HG02840 (cell line): Measurements from ENCODE around the gene ZSCAN21.

Experiments
- ATAC-seq: cut with Tn5 transposase; IDR thresholded peaks from one replicate; pipeline ENCODE4 v1.9.1; 2021; ENCODE audit warnings: mild to moderate bottlenecking, moderate library complexity, moderate number of reproducible peaks; ENCODE audit not compliant: unreplicated experiment, low FRiP score

The ZSCAN21 gene

DNA sequence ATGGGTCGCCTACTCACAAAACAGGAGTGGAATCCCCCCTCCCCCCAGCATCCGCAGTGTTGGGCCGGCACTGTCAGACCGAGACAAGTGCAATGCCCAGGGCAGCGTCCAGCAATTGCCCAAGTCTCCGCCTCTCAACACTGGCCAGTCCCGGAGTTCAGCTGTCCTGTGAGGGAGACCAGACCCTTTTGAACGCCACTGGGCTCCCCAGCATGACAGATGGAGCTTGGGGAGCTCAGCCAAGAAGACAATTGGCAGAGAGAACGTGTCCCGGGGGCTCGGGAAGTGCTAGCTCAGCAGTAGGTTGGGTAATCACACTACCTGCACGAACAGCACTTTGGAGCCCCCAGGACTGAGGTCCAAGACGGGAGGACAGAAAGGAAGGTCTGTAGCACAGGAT lies 43.9 kb downstream of the ZSCAN21 start:
- ATAC-seq: no peak

DNA sequence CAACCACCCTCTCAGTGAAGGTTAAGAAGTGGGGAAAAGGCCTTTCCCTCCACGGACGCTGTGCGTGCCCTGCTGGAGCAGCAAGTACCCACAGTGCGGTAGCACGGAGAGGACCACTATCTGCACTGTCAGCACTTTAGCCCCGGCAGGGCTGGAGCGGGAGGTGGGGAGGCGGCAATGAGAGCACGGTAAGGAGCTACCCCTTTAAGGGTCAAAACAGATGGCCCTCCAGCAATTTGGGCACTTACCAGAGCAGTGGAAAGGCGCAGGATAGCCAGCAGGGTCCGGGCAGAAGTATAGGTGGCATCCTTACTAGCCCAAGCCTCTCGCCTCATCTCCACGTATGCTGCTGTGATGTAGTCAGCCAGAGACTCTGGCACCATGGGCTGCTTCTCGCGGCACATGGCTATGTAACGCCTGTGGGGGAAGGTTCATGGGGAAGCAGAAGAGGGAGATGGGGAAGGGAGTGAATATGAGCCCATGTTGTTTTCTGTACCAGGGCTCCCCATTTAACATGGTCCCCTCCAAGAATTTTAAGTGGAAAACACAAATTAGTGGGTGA lies 44.4 kb downstream of the ZSCAN21 start:
- ATAC-seq: no peak

DNA sequence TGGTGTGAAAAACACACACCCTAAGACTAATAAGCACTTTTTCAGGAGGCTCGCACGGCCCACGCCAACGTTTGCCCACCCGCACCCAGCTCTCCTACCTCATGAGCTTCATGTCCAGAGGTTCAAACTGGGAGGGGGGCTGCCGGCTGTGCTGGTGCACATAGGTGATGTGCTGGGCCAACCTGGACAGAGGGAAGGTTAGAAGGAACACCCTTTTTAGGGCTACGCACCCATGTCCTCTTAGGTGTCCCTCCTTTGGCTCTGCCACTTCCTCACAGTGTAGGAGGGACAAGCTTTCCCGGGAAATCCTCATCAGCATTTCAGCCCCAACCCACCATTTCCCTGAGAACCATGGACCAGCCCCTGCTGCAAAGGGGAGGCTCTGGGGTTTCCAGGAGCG lies 45.7 kb downstream of the ZSCAN21 start:
- ATAC-seq: no peak

DNA sequence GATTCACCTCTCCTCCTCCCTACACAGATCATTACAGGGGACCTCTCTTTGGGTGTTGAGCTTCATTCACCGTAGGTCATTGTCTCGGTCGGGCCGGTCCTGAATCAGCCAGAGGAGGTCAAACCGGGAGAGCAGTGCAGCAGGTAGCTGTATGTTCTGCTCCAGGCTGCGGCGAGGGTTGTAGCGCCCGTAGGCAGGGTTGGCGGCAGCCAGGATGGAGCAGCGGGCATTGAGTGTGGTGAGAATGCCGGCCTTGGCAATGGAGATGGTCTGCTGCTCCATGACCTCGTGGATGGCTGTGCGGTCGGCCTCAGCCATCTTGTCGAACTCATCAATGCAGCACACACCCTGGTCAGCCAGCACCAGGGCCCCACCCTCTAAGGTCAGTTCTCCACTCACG lies 46.1 kb downstream of the ZSCAN21 start:
- ATAC-seq: no peak

DNA sequence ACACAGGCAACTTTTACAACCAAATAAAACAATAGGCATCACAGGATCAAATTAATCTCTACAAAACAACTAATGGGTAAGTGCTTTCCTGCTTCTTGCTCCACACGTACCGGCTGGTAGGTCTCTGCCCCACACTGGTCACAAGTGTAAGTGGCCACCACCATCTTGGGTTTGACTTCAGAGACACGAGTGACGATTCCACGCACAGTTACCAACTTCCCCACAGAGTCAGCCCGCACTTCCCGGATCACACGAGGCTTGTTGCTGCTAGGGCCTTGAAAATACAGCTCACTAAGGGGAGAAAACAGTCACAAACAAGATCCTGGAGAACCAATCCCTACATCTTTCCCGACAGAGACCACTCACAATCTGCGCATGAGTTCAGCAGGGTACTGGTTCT lies 49.3 kb downstream of the ZSCAN21 start:
- ATAC-seq: no peak

DNA sequence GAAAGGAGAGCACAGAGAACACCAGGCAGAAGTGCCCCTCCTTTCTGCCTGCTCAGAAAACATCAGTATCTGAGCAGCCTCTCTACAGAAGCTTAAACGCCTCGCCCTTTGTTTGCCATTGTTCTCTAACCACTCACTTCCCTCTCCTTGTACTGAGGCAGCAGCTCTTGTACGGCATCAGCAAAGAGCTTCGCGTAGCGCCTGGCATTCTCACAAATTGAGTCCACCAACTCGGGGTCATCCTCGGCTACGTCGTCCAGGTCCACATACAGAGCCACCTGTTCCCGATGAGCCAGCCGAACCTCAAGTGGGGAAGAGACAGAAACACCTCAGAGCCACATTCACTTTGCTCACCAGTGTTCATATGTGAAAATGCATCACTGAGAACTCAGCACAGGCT lies 49.9 kb downstream of the ZSCAN21 start:
- no peak for ATAC-seq

DNA sequence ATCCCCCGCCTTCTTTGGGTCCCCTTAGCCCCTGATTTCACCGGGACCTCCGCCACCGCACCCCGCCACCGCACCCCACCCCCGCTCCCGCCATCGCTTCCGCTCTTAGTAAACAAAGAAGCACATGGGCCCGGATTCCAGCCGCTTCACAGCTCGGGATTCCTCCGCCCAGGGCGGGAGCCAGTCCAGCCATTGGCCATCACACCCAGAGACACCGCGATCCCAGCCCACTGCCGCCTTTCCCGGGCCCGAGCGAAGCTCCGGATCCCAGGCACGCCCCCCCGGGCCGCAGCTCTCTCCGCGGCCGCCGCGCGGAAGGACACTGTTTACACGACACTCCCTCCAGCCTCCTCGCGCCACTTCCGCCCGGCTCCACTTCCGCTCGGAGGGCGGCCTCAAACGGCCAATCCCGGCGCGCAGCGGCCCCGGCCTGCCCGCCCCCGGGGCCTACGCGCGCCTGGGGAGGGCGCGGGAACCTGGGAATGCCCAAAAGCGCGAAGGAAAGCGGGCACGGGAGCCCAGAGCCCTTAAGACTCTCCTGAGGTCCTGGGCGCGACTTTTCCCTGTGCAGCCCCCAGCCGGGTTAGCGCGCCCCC lies 50.9 kb downstream of the ZSCAN21 start:
- ATAC-seq: peak; percentile 71

DNA sequence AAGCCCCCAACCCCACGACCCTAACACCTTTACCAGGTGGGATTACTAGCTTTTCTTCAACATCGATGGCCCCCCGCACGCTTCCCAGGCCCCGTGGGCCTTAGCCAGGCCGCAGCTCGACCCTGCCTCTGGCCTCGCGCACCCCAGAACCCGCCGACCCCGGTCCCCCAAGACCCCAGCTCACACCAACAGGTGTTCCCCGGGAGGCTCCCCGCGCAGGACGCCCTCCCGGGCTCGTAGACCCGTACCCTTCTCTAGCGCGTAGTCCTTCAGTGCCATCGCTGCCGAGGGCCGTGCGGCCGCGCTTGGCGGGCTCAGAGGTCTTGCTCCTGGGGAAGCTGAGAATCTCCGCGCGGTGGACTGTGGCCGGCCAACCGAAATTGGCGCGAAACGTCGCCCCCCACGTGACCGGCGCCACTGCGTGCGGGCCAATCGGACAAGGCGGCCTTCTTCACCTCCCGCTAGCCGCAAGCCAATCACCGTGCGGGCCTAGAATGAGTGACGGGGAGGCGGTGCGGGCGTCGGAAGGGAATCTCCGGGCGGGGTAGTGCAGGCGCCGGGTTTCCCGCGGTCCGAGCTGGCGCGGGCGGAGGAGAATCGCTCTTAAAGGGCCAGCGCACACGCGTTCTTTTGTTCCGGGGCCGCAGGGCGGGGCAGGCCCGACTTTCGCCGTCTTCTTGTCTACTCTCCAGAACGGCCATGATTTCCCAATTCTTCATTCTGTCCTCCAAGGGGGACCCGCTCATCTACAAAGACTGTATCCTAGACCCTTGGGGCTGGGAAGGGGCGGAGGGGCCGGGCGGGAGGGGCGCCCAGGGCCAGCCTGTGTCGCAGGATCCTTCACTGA lies 51.7 kb downstream of the ZSCAN21 start, which contains the start of the genes AP4M1 and MCM7:
Gene AP4M1 (plus strand): TSS at position 628 of the 847 bp plus-strand sequence. CDS start 72 bp downstream, at position 700.
Gene MCM7 (minus strand): TSS at position 382 of the 847 bp plus-strand sequence. CDS start 103 bp downstream, at position 279.
- ATAC-seq: peak; percentile 73

DNA sequence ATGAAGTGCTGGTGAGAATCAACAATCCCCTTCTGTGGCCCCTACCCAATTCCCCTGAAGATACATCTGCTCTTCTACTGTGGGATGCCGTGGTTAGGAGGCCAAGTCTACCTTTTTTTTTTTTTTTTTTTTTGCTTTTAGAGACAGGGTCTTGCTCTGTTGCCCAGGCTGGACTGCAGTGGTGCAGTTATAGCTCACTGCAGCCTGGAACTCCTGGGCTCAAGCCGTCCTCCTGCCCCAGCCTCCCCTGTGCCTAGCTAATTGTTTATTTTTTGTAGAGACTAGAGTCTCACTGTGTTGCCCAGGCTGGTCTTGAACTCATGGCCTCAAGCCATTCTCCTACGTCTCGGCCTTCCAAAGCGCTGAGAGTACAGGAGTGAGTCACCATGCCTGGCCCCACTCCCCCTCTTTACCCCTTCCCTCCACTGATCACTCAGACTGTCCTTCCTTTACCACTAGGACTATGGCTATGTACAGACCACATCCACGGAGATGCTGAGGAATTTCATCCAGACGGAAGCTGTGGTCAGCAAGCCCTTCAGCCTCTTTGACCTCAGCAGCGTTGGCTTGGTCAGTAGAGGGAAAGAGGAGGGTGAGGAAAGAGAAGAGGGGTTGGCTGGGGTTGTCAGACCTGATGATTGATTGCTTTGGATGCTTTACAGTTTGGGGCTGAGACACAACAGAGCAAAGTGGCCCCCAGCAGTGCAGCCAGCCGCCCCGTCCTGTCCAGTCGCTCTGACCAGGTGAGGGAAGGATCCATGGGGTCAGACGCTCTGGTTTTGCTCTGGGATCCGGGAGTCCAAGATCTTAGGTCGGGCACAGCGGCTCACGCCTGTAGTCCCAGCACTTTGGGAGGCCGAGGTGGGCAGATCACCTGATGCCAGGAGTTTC lies 53.6 kb downstream of the ZSCAN21 start:
- no peak for ATAC-seq

DNA sequence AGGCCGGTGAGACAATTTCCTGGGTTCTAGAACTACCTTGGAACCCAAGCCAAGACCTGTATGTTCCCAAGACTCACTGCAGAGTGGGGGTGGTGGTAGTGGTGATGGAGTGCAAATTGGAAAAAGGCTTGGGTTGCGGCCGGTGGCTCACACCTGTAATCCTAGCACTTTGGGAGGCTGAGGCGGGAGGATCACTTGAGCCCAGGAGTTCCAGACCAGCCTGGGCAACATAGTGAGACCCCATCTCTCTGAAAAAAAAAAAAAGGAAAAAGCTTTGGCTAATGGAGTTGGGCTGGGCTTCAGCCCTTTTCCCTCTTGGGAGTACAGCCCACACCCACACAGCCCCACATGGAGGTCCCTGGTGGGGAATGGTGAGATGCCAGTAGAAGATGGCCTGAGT lies 56.0 kb downstream of the ZSCAN21 start:
- no peak for ATAC-seq

DNA sequence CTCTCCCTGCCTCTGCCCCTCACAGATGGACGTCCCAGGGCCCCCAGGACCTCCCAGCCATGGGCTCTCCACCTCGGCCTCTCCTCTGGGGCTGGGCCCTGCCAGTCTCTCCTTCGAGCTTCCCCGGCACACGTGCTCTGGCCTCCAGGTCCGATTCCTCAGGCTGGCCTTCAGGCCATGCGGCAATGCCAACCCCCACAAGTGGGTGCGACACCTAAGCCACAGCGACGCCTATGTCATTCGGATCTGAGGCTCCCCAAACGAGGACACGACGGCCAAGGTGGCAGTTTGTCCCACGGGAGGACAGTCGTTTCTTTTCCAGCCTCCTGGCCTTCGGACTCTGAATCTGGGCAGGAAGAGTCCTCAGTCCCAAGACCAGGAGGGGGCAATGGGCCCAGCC lies 57.1 kb downstream of the ZSCAN21 start:
- ATAC-seq: no peak

DNA sequence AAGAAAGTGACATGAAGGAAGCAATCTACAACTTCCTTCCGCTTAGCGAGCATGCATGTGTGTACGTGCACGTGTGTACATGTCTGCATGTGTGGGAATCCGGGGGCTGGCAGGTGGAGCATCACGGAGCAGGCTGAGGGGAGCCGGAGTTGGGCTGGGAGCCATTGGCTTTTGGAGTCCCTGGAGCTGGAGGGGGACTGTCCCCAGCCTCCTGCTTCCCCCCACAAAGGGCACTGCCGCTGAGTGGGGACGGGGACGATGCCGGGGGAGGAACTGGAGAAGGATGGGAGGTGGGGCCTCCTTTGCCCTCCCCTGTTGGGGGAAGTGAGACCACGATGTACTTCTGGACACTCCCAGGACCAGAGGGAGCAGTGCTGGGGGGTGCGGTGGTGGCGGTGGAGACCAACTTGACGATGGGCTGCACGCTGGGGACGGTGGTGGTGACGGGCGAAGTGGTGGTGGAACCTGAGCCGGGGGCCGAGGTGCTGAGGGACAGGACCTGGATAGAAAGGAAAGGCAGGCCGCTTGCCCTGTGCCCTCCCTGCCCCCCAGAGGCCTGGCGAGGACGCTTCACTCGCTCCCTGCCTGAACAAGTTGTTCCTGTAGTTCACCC lies 57.7 kb downstream of the ZSCAN21 start:
- ATAC-seq: no peak

DNA sequence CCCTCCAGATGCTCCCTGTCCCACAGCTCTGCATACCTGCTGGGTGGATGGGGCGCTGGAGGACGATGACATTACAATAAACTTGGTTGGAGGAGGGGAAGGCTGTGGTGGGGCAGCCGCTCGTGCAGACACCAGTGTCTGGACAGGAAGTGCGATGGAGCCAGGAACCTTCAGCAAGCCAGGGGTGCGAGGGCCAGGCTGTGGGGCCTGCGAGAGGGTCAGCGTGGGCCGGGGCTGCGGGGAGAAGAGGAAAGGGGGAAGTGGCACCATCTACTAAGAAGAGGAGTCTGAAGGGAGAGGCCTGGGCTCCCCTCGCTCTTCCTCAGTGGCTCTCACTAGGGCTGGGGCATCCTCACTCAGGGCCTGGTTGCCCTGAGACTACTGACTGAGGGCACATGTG lies 58.3 kb downstream of the ZSCAN21 start:
- ATAC-seq: no peak

DNA sequence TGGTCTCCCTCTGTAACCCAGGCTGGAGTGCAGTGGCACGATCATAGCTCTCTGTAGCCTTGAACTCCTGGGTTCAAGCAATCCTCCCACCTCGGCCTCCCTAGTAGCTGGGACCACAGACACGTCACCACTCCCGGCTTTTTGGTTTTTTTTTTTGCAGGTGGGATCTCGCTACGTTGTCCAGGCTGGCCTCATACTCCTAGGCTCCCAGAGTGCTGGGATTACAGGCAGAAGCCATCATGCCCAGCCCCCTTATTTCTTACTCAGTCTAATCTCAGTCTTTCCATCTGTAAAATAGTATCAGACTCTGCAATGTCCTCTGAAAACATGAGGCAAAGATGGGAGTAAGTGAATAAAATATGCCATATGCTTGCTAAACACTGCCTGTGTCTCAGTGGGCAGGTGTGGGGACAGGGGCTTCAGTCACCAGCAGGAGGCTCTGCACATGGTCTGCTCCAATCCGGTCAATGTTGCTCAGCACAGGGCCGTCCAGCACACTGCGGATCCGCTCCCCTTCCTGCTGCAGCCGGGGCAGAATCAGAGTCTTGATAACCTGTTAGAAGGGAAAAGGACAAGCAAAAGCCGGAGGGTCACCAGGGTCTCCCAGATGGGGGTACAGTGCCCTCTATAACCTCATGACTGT lies 60.1 kb downstream of the ZSCAN21 start:
- no peak for ATAC-seq

DNA sequence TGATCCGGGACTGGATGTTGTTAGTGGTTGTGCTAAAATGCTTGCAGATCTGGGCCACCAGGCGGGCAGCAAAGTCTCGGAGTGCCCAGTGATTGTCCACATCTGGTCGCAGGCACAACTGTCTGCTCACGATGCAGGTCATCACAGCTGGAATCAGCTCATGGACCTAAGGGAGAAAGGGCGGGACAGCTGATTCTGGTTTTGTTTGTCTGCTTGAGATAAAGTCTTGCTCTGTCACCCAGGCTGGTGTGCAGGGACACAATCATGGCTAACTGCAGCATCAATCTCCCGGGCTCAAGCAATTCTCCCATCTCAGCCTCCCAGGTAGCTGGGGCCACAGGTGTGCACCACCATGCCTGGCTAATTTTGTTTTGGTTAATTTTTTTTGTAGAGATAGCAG lies 61.6 kb downstream of the ZSCAN21 start:
- ATAC-seq: no peak

DNA sequence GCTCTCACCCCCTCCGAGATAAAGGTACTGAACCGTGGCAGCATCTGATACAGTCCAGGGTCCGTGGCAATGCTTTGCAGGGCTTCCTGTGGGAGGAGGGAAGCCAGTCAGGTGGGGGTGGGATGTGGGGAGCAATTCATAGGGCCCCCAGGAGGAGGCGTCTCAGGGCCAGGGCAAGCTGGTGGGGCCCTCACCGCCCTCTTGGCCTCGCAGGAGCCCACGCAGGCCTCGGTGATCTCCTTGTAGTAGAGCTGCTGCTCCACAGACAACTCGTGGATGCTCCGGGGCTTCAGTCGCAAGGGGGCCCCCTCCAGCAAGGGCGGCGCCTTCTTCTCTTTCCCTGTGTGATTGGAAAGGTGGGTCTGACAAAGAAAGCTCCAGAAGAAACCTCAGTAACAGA lies 62.3 kb downstream of the ZSCAN21 start:
- ATAC-seq: no peak
